K562 (cell line): ENCODE data around the gene GPR35. TPM values are rescaled to one million over a fixed set of nuclear protein-coding genes. Genes with fewer than 3 reads are reported as not detected.

Experiments used
- ATF1 ChIP-seq, 2 experiments: fragments of 450-650 bp in 1 of 2; IDR thresholded peaks; 2 replicates each; pipeline ENCODE4 v1.6.1; 2016; ENCODE audit warnings: missing compliant biosample characterization in 1 of 2, missing genetic modification characterization in 1 of 2
- CBX3 ChIP-seq, 2 experiments: IDR thresholded peaks; 1 replicate in 1 of 2; 2 replicates in 1 of 2; pipeline ENCODE4 v1.6.1; 2012; ENCODE audit warnings: inconsistent platforms in 2 of 2, low read length in 2 of 2, borderline replicate concordance in 1 of 2, control low read depth in 1 of 2
- CHCHD3 ChIP-seq: fragments of 250-450 bp; sonication (Bioruptor Pico); IDR thresholded peaks from 2 replicates; pipeline ENCODE4 v2.1.2; 2022; ENCODE audit warnings: mild to moderate bottlenecking
- DEAF1 ChIP-seq: fragments of 450-650 bp; formaldehyde crosslinking; IDR thresholded peaks from 2 replicates; pipeline ENCODE4 v1.4.0; 2020; ENCODE audit warnings: mild to moderate bottlenecking, moderate library complexity
- ETS1 ChIP-seq: conservative IDR thresholded peaks from 2 replicates; pipeline ENCODE4 v1.6.1; 2011; ENCODE audit warnings: low read depth, mild to moderate bottlenecking, low read length; ENCODE audit not compliant: control insufficient read depth
- FOXJ2 ChIP-seq: fragments of 200-800 bp; sonication (Bioruptor generic); IDR thresholded peaks from 2 replicates; pipeline ENCODE4 v1.6.1; 2016; ENCODE audit warnings: missing genetic modification characterization, missing compliant biosample characterization
- FOXO4 ChIP-seq: fragments of 450-650 bp; formaldehyde crosslinking; IDR thresholded peaks from 2 replicates; pipeline ENCODE4 v1.4.0; 2020; ENCODE audit warnings: mild to moderate bottlenecking, moderate library complexity
- GABPB2 ChIP-seq: fragments of 250-450 bp; sonication (Bioruptor Pico); conservative IDR thresholded peaks from 2 replicates; pipeline ENCODE4 v1.5.1; 2021; ENCODE audit warnings: mild to moderate bottlenecking
- HIVEP1 ChIP-seq: fragments of 250-450 bp; sonication (Bioruptor Pico); IDR thresholded peaks from 2 replicates; pipeline ENCODE4 v1.4.0; 2020; ENCODE audit warnings: mild to moderate bottlenecking
- LEF1 ChIP-seq: fragments of 450-650 bp; IDR thresholded peaks from 2 replicates; pipeline ENCODE4 v1.6.1; 2016; ENCODE audit warnings: mild to moderate bottlenecking
- NR1H2 ChIP-seq: sonication (generic); formaldehyde crosslinking; IDR thresholded peaks from 2 replicates; pipeline ENCODE4 v1.4.0; 2020; ENCODE audit warnings: mild to moderate bottlenecking, missing genetic modification reagents
- PHF21A ChIP-seq: fragments of 450-650 bp; IDR thresholded peaks from 2 replicates; pipeline ENCODE4 v1.6.1; 2017; ENCODE audit warnings: low read depth, borderline replicate concordance
- PTRF ChIP-seq: fragments of 450-650 bp; IDR thresholded peaks from 2 replicates; pipeline ENCODE4 v1.6.1; 2016; ENCODE audit warnings: mild to moderate bottlenecking, missing genetic modification characterization, missing compliant biosample characterization
- RCOR1 ChIP-seq, 2 experiments: IDR thresholded peaks; 2 replicates each; pipeline ENCODE4 v1.6.1; 2012; ENCODE audit warnings: low read depth in 2 of 2, low read length in 2 of 2, borderline replicate concordance in 1 of 2, improper control_type of control experiment in 1 of 2
- RFX1 ChIP-seq: fragments of 450-650 bp; IDR thresholded peaks from 2 replicates; pipeline ENCODE4 v1.6.1; 2016; ENCODE audit warnings: mild to moderate bottlenecking, moderate library complexity
- SP2 ChIP-seq: IDR thresholded peaks from 2 replicates; pipeline ENCODE4 v1.6.1; 2011; ENCODE audit warnings: mild to moderate bottlenecking, low read depth, low read length, moderate library complexity; ENCODE audit not compliant: poor library complexity, severe bottlenecking; ENCODE audit errors: extremely low read depth
- TBL1XR1 ChIP-seq, 2 experiments: IDR thresholded peaks; 2 replicates each; pipeline ENCODE4 v1.6.1; 2012; ENCODE audit warnings: improper control_type of control experiment in 2 of 2, low read length in 2 of 2, mild to moderate bottlenecking in 1 of 2
- TSHZ1 ChIP-seq: fragments of 250-450 bp; sonication (Bioruptor Pico); IDR thresholded peaks from 2 replicates; pipeline ENCODE4 v1.4.0; 2020; ENCODE audit warnings: mild to moderate bottlenecking, moderate library complexity
- ZFP36 ChIP-seq: fragments of 150-350 bp; IDR thresholded peaks from 2 replicates; pipeline ENCODE4 v1.6.1; 2018; ENCODE audit warnings: low read length, low read depth; ENCODE audit not compliant: partially characterized antibody
- ZNF311 ChIP-seq: fragments of 250-450 bp; sonication (Bioruptor Pico); IDR thresholded peaks from 2 replicates; pipeline ENCODE4 v1.4.0; 2020; ENCODE audit warnings: mild to moderate bottlenecking, moderate library complexity
- ZNF830 ChIP-seq: fragments of 250-450 bp; sonication (Bioruptor Pico); IDR thresholded peaks from 2 replicates; pipeline ENCODE4 v1.5.0; 2021; ENCODE audit warnings: mild to moderate bottlenecking
- polyA plus RNA-seq, 8 experiments: library from polyadenylated mRNA; depleted of rRNA in 4 of 8; stranded (reverse) in 5 of 8; unstranded in 3 of 8; fragments of >200 nt; fragmentation: Nextera tagmentation in 2 of 8; fragmentation: Illumina TruSeq in 1 of 8; extraction: Ambion mirVana in 2 of 8; extraction: Trizol in 1 of 8; gene quantifications; 2 replicates each; pipeline versions ENCODE4 v1.2.1 to v1.2.3, GENCODE V29; 2011 to 2014; ENCODE audit warnings: inconsistent platforms in 1 of 8, missing spikeins in 1 of 8
- total RNA-seq, 7 experiments: library from RNA; depleted of rRNA in 6 of 7; stranded (reverse); fragments of >200 nt in 6 of 7; fragmentation: Illumina TruSeq in 2 of 7; extraction: Trizol in 2 of 7; gene quantifications; 2 replicates each; pipeline versions ENCODE4 v1.2.1 to v1.2.3, GENCODE V29; 2011 to 2021; ENCODE audit warnings: low replicate concordance in 1 of 7

Gene GPR35
- total and polyA plus RNA-seq, 9 of the 15 experiments (the other 6 are each of a cell fraction or from before 2014, with no cell fraction given) = 0.04 to 0.50 (median 0.29) TPM; not detected in 3

GRCh38 chr2:240604291-240604938, 20.9 kb upstream of the GPR35 start (continued):
- no peak for TF ChIP-seq ZNF830 (CRISPR knock-in tag)
- TF ChIP-seq LEF1 = no peak
- no peak for TF ChIP-seq ZFP36
- no peak for TF ChIP-seq GABPB2 (CRISPR knock-in tag)
- no peak for TF ChIP-seq ZNF311
- no peak for TF ChIP-seq ATF1 (CRISPR knock-in tag; IDR thresholded peaks at IDR 0.05)
- no peak for TF ChIP-seq ATF1 (tag; IDR thresholded peaks at IDR 0.05)
- TF ChIP-seq HIVEP1 (CRISPR knock-in tag) = no peak
- no peak for TF ChIP-seq TSHZ1
- no peak for TF ChIP-seq CHCHD3 (CRISPR knock-in tag)
- peak in 1 of 2 experiments; percentile 65; a peak in 2 of 4 replicates for TF ChIP-seq RCOR1 (IDR thresholded peaks at IDR 0.05; ENCODE audit: borderline replicate concordance in 1 of 2, low read depth in 2 of 2, low read length in 2 of 2)
- peak in 1 of 2 experiments; percentile 36; a peak in 1 of 4 replicates for TF ChIP-seq TBL1XR1 (IDR thresholded peaks at IDR 0.05; ENCODE audit: low read length in 2 of 2)
- TF ChIP-seq CBX3 (IDR thresholded peaks at IDR 0.05; ENCODE audit: borderline replicate concordance in 1 of 2, low read length in 2 of 2) = peak in 1 of 2 experiments; percentile 56; a peak in 1 of 3 replicates
- TF ChIP-seq RFX1 = no peak
- no peak for TF ChIP-seq PTRF (tag)
- TF ChIP-seq ETS1 = peak; percentile 64; the same call in 1 of the 2 replicates
- TF ChIP-seq DEAF1 (CRISPR knock-in tag) = 0 out of 2 replicates have a peak, but pooled peaks have one; percentile 10
- peak; percentile 43 for TF ChIP-seq SP2
- TF ChIP-seq FOXJ2 (tag) = no peak
- no peak for TF ChIP-seq NR1H2 (CRISPR knock-in tag)
- no peak for TF ChIP-seq PHF21A
- TF ChIP-seq FOXO4 = no peak
